Astrocyte of the hippocampus (primary cell): ENCODE results near the gene C1orf232.

Experiments used
- DNase-seq: peaks from one replicate; pipeline ENCODE4 v3.0.0; 2011; ENCODE audit warnings: low read depth, low spot score

The C1orf232 gene

GRCh38 chr1:26177182-26177684, 8.5 kb upstream of the C1orf232 start, which contains the start of gene CNKSR1:
Gene CNKSR1 (plus strand): TSS chr1:26177491. CDS start chr1:26177548, 57 bp downstream.
- DNase-seq = no peak

- no peak for DNase-seq
Measured at GRCh38 chr1:26175346-26175745, 6.6 kb upstream of the C1orf232 start.

GRCh38 chr1:26171084-26172072, 2.6 kb upstream of the C1orf232 start, which contains the start of gene ZNF593OS:
Gene ZNF593OS (minus strand): TSS chr1:26171832. CDS start chr1:26171661, 171 bp downstream.
- DNase-seq = no peak

- DNase-seq = no peak
Measured at GRCh38 chr1:26170472-26170821, 1.7 kb upstream of the C1orf232 start.

- peak; percentile 96 for DNase-seq
Measured at GRCh38 chr1:26169669-26170471, 1.1 kb upstream of the C1orf232 start, which contains the start of gene ZNF593. Gene ZNF593 (plus strand): TSS chr1:26169908. CDS start chr1:26169984, 76 bp downstream.

- no peak for DNase-seq
Measured at GRCh38 chr1:26169198-26169554, 413 bp upstream of the C1orf232 start.

- no peak for DNase-seq
Measured at GRCh38 chr1:26166719-26167281, 2.0 kb downstream of the C1orf232 start.

- no peak for DNase-seq
Measured at GRCh38 chr1:26164861-26165842, 3.6 kb downstream of the C1orf232 start.

- peak; percentile 70 for DNase-seq
Measured at GRCh38 chr1:26164036-26164860, 4.5 kb downstream of the C1orf232 start.

GRCh38 chr1:26163684-26164035, 5.1 kb downstream of the C1orf232 start:
- DNase-seq = no peak

GRCh38 chr1:26162220-26162709, 6.5 kb downstream of the C1orf232 start:
- no peak for DNase-seq

GRCh38 chr1:26161415-26162219, 7.1 kb downstream of the C1orf232 start:
- DNase-seq = peak; percentile 76

- DNase-seq = no peak
Measured at GRCh38 chr1:26160527-26161414, 8.0 kb downstream of the C1orf232 start.

GRCh38 chr1:26159743-26160039, 9.1 kb downstream of the C1orf232 start:
- DNase-seq = no peak

GRCh38 chr1:26158908-26159742, 9.6 kb downstream of the C1orf232 start, which contains the start of gene FAM110D:
Gene FAM110D (plus strand): TSS chr1:26159079. CDS start chr1:26161292, 2,213 bp downstream.
- no peak for DNase-seq

- no peak for DNase-seq
Measured at GRCh38 chr1:26158271-26158907, 10.4 kb downstream of the C1orf232 start.
